GM15510 (cell line): ENCODE data around the gene STKLD1.

Source experiments
- POLR2A ChIP-seq: IDR thresholded peaks from 3 replicates; pipeline ENCODE4 v1.6.1; 2011; ENCODE audit warnings: borderline replicate concordance; ENCODE audit not compliant: insufficient read length; ENCODE audit errors: extremely low read depth

STKLD1 gene

GRCh38 chr9:133342570-133342969 is 33.6 kb upstream of the STKLD1 start:
- no peak for TF ChIP-seq POLR2A

GRCh38 chr9:133344071-133344470 is 32.1 kb upstream of the STKLD1 start:
- TF ChIP-seq POLR2A: no peak

GRCh38 chr9:133344979-133345378 is 31.2 kb upstream of the STKLD1 start:
- no peak for TF ChIP-seq POLR2A

- no peak for TF ChIP-seq POLR2A
Observed at GRCh38 chr9:133345596-133345995, 30.6 kb upstream of the STKLD1 start.

- no peak for TF ChIP-seq POLR2A
Observed at GRCh38 chr9:133346021-133346785, 30.0 kb upstream of the STKLD1 start.

GRCh38 chr9:133347515-133347984 is 28.6 kb upstream of the STKLD1 start:
- TF ChIP-seq POLR2A: no peak

GRCh38 chr9:133347985-133348717 is 28.0 kb upstream of the STKLD1 start, which contains the start of the genes MED22 and RPL7A:
Gene MED22, minus strand, starts transcription at chr9:133348131. Its CDS starts 1,469 bp downstream, at chr9:133346662.
Gene RPL7A, plus strand, starts transcription at chr9:133348218. Its CDS starts 26 bp downstream, at chr9:133348244.
- peak; percentile 99 for TF ChIP-seq POLR2A

- TF ChIP-seq POLR2A: peak; percentile 9
Observed at GRCh38 chr9:133348718-133349573, 27.2 kb upstream of the STKLD1 start.

- no peak for TF ChIP-seq POLR2A
Observed at GRCh38 chr9:133349965-133350616, 26.1 kb upstream of the STKLD1 start.

GRCh38 chr9:133351526-133351907 is 24.6 kb upstream of the STKLD1 start:
- no peak for TF ChIP-seq POLR2A

- no peak for TF ChIP-seq POLR2A
Observed at GRCh38 chr9:133351908-133352634, 24.1 kb upstream of the STKLD1 start.

GRCh38 chr9:133352635-133353340 is 23.4 kb upstream of the STKLD1 start:
- TF ChIP-seq POLR2A: peak; percentile 15

GRCh38 chr9:133353548-133353947 is 22.6 kb upstream of the STKLD1 start:
- no peak for TF ChIP-seq POLR2A
